Measurements from ENCODE around the gene SLC12A9.
"Not testable (repeated sequence)": the region's sequence is repeated elsewhere in the genome, so short reads cannot be mapped to it uniquely, and the experiment has no call there.

The SLC12A9 gene

GRCh38 chr7:100854899-100855298 is 2.4 kb downstream of the SLC12A9 start:
- H3K4me1 ChIP-seq (ENCODE audit: control insufficient read depth, insufficient read depth, low read length); H3K4me3 ChIP-seq (ENCODE audit: low read length); H3K9ac ChIP-seq (ENCODE audit: low read length); H3K36me3 ChIP-seq (ENCODE audit: control insufficient read depth, insufficient read depth, low read length); H3K9me3 ChIP-seq (ENCODE audit: control insufficient read depth, low read length); H3K27me3 ChIP-seq (ENCODE audit: control insufficient read depth, insufficient read depth, low read length): not testable (repeated sequence)

DNA sequence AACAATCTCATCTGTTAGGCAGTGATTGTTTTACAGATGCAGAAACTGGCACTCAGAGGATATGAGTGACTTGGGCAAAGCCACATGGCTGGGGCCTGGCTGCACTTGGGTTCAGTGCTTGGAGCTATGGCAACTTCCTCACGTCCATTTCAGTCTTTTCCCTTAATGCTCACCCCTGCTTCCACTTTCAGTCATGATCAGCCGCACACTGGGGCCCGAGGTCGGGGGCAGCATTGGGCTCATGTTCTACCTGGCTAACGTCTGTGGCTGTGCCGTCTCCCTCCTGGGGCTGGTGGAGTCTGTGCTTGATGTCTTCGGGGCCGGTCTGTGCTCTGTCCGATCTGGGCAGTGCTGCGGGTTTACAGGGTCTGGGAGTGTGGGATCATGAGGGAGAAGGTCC is 3.0 kb downstream of the SLC12A9 start:
- Histone ChIP-seq H3K4me3 (ENCODE audit: low read length) (no peak overlapping the region), H3K9me3 (ENCODE audit: control insufficient read depth, low read length) (no peaks in the 10 kb centered on the region), H3K9ac (ENCODE audit: low read length) (no peak overlapping the region), H3K4me1 (ENCODE audit: control insufficient read depth, insufficient read depth, low read length) (peaks cover 6% of the 10 kb centered on the region), H3K27me3 (ENCODE audit: control insufficient read depth, insufficient read depth, low read length) (no peaks in the 10 kb centered on the region), H3K36me3 (ENCODE audit: control insufficient read depth, insufficient read depth, low read length) (no peaks in the 10 kb centered on the region)

GRCh38 chr7:100856871-100857282 is 4.4 kb downstream of the SLC12A9 start:
- H3K4me3 ChIP-seq (ENCODE audit: low read length) = no peak overlapping the region
- no peaks in the 10 kb centered on the region for H3K27me3 ChIP-seq (ENCODE audit: control insufficient read depth, insufficient read depth, low read length)
- H3K9ac ChIP-seq (ENCODE audit: low read length) = no peak overlapping the region
- no peaks in the 10 kb centered on the region for H3K9me3 ChIP-seq (ENCODE audit: control insufficient read depth, low read length)
- no peaks in the 10 kb centered on the region for H3K36me3 ChIP-seq (ENCODE audit: control insufficient read depth, insufficient read depth, low read length)
- H3K4me1 ChIP-seq (ENCODE audit: control insufficient read depth, insufficient read depth, low read length) = peaks cover 6% of the 10 kb centered on the region

- Histone ChIP-seq H3K4me1 (ENCODE audit: control insufficient read depth, insufficient read depth, low read length) (no peaks in the 10 kb centered on the region), H3K4me3 (ENCODE audit: low read length) (no peak overlapping the region), H3K9ac (ENCODE audit: low read length) (no peak overlapping the region), H3K9me3 (ENCODE audit: control insufficient read depth, low read length) (no peaks in the 10 kb centered on the region), H3K36me3 (ENCODE audit: control insufficient read depth, insufficient read depth, low read length) (no peaks in the 10 kb centered on the region), H3K27me3 (ENCODE audit: control insufficient read depth, insufficient read depth, low read length) (no peaks in the 10 kb centered on the region)
Measured at GRCh38 chr7:100859856-100860255, 7.3 kb downstream of the SLC12A9 start.

DNA sequence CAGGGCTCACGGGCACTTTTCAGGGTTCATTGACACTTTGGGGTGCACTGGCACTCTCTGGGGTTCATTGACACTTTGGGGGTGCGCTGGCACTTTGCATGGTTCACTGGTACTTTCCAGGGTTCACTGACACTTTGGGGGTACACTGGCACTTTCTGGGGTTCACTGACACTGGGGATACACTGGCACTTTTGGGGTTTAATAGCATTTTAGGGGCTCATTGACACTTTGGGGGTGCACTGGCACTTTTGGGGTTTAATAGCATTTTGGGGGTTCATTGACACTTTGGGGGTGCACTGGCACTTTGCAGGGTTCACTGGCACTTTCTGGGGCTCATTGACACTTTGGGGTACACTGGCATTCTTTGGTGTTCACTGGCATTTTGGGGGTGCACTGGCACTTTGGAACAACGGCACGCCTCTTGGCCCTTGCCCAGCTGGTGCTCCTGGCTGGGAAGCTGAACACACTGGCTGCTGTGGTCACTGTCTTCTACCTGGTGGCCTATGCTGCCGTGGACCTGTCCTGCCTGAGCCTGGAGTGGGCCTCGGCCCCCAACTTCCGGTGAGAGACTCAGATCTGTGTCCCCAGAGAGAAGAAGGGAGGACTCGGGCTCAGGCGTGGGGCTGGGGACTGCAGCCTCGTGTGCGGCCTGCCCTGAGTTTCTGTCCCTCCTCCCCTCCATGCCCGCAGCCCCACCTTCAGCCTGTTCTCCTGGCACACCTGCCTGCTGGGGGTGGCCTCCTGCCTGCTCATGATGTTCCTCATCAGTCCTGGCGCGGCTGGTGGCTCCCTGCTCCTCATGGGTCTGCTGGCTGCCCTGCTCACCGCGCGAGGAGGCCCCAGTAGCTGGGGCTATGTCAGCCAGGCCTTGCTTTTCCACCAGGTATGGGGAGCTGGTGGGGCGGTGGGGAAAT is 8.4 kb downstream of the SLC12A9 start:
- peaks cover 9% of the 10 kb centered on the region for H3K4me1 ChIP-seq (ENCODE audit: control insufficient read depth, insufficient read depth, low read length)
- no peaks in the 10 kb centered on the region for H3K9me3 ChIP-seq (ENCODE audit: control insufficient read depth, low read length)
- H3K4me3 ChIP-seq (ENCODE audit: low read length) = no peak overlapping the region
- no peak overlapping the region for H3K9ac ChIP-seq (ENCODE audit: low read length)
- no peaks in the 10 kb centered on the region for H3K36me3 ChIP-seq (ENCODE audit: control insufficient read depth, insufficient read depth, low read length)
- H3K27me3 ChIP-seq (ENCODE audit: control insufficient read depth, insufficient read depth, low read length) = no peaks in the 10 kb centered on the region

- Histone ChIP-seq H3K36me3 (ENCODE audit: control insufficient read depth, insufficient read depth, low read length) (no peaks in the 10 kb centered on the region), H3K9me3 (ENCODE audit: control insufficient read depth, low read length) (no peaks in the 10 kb centered on the region), H3K4me3 (ENCODE audit: low read length) (no peak overlapping the region), H3K9ac (ENCODE audit: low read length) (no peak overlapping the region), H3K4me1 (ENCODE audit: control insufficient read depth, insufficient read depth, low read length) (peaks cover 15% of the 10 kb centered on the region), H3K27me3 (ENCODE audit: control insufficient read depth, insufficient read depth, low read length) (no peaks in the 10 kb centered on the region)
Measured at GRCh38 chr7:100861616-100861985, 9.1 kb downstream of the SLC12A9 start.

DNA sequence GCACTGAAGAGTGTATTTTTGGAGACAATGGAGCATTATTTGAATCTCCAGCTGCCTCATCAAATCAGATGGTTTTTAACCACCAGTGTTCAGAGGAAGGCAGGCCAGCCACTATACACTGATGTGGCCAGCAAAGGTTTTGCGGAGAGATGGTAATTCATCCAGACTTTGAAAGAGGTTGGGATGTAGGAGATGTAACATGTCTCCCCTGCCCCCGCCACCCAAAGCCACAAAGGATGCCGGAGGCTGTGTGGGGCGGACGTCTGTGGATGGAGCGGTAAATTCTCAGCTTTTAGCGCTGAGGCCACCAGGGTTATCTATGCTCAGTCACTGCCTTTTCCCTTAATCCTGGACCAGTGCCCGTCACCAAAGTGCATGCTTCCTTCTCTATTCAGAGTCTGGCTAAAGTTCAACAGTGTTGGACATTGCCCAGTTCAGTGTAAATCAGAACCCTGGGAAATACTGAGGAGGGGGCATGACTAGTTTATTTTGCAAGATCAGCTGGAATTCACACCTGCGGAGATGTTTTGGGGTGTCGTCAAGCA is 11.0 kb downstream of the SLC12A9 start:
- Histone ChIP-seq H3K4me1 (ENCODE audit: control insufficient read depth, insufficient read depth, low read length) (peaks cover 25% of the 10 kb centered on the region), H3K27me3 (ENCODE audit: control insufficient read depth, insufficient read depth, low read length) (no peaks in the 10 kb centered on the region), H3K36me3 (ENCODE audit: control insufficient read depth, insufficient read depth, low read length) (no peaks in the 10 kb centered on the region), H3K9me3 (ENCODE audit: control insufficient read depth, low read length) (no peaks in the 10 kb centered on the region), H3K9ac (ENCODE audit: low read length) (no peak overlapping the region), H3K4me3 (ENCODE audit: low read length) (no peak overlapping the region)

DNA sequence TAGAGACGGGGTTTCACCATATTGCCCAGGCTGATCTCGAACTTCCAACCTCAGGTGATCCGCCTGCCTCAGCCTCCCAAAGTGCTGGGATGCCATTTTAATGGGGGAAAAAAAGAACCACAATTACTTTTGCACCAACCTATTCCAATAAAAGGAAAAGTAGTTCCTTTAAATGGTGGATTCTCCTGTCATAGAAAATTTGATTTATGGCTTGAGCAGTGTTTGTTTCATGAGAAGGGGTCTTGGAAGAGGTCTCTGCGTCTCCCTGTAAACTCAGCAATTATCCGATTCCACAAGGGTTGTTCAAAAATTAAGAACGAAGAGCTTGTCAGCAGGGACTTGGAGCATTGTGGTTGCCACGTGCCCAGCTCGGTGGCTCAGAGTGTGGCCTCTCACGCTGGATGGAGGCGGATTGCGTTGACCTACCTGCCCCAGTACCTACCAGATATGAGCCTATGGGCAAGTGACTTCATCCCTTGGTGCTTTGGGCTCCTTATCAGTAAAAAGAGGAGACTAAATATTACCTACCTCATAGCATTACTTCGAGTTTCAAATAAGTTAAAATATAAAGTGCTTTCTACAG is 11.8 kb downstream of the SLC12A9 start:
- peaks cover 25% of the 10 kb centered on the region for H3K4me1 ChIP-seq (ENCODE audit: control insufficient read depth, insufficient read depth, low read length)

GRCh38 chr7:100865372-100865911 is 12.9 kb downstream of the SLC12A9 start:
- Histone ChIP-seq H3K36me3 (ENCODE audit: control insufficient read depth, insufficient read depth, low read length) (no peaks in the 10 kb centered on the region), H3K4me3 (ENCODE audit: low read length) (no peak overlapping the region), H3K9ac (ENCODE audit: low read length) (peak overlapping the region; percentile 96), H3K9me3 (ENCODE audit: control insufficient read depth, low read length) (no peaks in the 10 kb centered on the region), H3K27me3 (ENCODE audit: control insufficient read depth, insufficient read depth, low read length) (no peaks in the 10 kb centered on the region), H3K4me1 (ENCODE audit: control insufficient read depth, insufficient read depth, low read length) (peaks cover 25% of the 10 kb centered on the region)

More for the DNA sequence above, 11.8 kb downstream of the SLC12A9 start:
- H3K27me3 ChIP-seq (ENCODE audit: control insufficient read depth, insufficient read depth, low read length) = no peaks in the 10 kb centered on the region
- no peak overlapping the region for H3K9ac ChIP-seq (ENCODE audit: low read length)
- no peaks in the 10 kb centered on the region for H3K9me3 ChIP-seq (ENCODE audit: control insufficient read depth, low read length)
- H3K36me3 ChIP-seq (ENCODE audit: control insufficient read depth, insufficient read depth, low read length) = no peaks in the 10 kb centered on the region
- no peak overlapping the region for H3K4me3 ChIP-seq (ENCODE audit: low read length)

- Histone ChIP-seq H3K4me3 (ENCODE audit: low read length) (peak overlapping the region; percentile 69), H3K9me3 (ENCODE audit: control insufficient read depth, low read length) (no peaks in the 10 kb centered on the region), H3K27me3 (ENCODE audit: control insufficient read depth, insufficient read depth, low read length) (no peaks in the 10 kb centered on the region), H3K9ac (ENCODE audit: low read length) (peak overlapping the region; percentile 96), H3K36me3 (ENCODE audit: control insufficient read depth, insufficient read depth, low read length) (no peaks in the 10 kb centered on the region), H3K4me1 (ENCODE audit: control insufficient read depth, insufficient read depth, low read length) (peaks cover 25% of the 10 kb centered on the region)
Measured at GRCh38 chr7:100865938-100866728, 13.6 kb downstream of the SLC12A9 start.

GRCh38 chr7:100866729-100867039 is 14.2 kb downstream of the SLC12A9 start:
- no peaks in the 10 kb centered on the region for H3K27me3 ChIP-seq (ENCODE audit: control insufficient read depth, insufficient read depth, low read length)
- no peaks in the 10 kb centered on the region for H3K36me3 ChIP-seq (ENCODE audit: control insufficient read depth, insufficient read depth, low read length)
- H3K4me1 ChIP-seq (ENCODE audit: control insufficient read depth, insufficient read depth, low read length) = peaks cover 25% of the 10 kb centered on the region
- no peaks in the 10 kb centered on the region for H3K9me3 ChIP-seq (ENCODE audit: control insufficient read depth, low read length)
- peak overlapping the region; percentile 69 for H3K4me3 ChIP-seq (ENCODE audit: low read length)
- peak overlapping the region; percentile 96 for H3K9ac ChIP-seq (ENCODE audit: low read length)
